Activated T-helper 1 cell treated with Interleukin-2 at 50 U/mL for 16 hours (primary cell): Measurements from ENCODE around the gene NSRP1.
"Not testable (repeated sequence)": the region's sequence is repeated elsewhere in the genome, so short reads cannot be mapped to it uniquely, and the experiment has no call there.

Source experiments
- DNase-seq: peaks from one replicate; pipeline ENCODE4 v3.0.0-alpha.2; 2020; ENCODE audit warnings: low read depth

NSRP1 gene

DNA sequence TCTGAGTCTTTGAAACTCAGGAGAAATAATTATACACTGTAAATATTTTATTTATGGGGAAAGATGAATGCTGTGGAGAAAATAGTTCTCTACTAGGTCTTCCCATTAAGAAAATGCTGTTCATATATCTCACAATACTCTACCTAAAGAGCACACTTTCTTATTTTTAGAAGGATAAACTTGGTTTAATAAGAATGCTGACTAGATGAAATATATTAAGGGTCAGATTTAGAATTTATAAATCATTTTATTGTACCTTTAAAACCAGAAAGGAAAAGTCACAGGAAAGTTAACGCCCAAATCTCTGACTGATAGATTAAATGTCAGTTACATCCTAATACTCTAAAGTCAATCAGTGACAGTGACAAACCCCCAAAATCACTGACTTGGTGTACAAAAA, 70.1 kb downstream of the NSRP1 start:
- DNase-seq = no peak

DNA sequence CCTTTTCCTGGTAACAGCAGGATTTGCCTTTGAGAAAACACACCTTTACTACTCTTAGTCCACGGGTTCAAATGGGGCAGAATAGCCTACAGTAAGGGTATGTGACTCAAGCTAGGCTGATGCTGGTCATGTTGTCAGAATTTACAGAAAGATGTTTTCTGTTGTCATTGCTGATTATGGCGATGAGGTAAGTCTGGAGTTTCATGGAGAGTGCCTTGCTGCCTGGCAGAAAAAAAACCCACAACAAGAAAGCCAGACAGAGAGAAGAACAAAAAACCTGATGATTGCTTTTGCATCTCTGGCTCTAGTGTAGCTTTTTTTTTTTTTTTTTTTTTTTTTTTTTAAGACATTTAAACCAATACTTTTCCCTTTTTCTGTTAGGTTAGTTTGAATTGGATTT, 71.0 kb downstream of the NSRP1 start:
- DNase-seq = no peak

GRCh38 chr17:30188211-30188939, 71.8 kb downstream of the NSRP1 start:
- DNase-seq = no peak

GRCh38 chr17:30191072-30191471, 74.5 kb downstream of the NSRP1 start:
- DNase-seq = no peak

DNA sequence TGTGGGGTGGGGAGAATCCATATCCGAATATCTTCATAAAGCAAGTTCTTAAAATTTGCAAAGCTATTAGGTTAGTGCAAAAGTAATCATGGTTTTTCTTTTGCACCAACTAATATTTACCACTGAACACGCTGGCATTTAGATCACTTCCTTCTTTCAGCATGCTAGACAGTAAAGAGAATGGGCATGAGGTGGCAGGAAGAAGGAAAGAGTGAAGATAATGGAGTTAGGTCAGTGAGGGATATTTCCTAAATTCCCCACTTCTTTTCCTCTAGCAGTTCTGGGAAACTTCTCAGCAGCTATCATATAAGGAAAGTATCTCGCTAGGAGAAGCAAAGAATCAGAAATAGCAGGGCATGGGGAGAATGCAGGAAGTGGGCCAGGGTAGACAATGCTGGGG, 79.9 kb downstream of the NSRP1 start:
- DNase-seq = no peak

- no peak for DNase-seq
Observed at GRCh38 chr17:30197416-30197815, 80.8 kb downstream of the NSRP1 start.

GRCh38 chr17:30199600-30199999, 83.0 kb downstream of the NSRP1 start:
- no peak for DNase-seq

DNA sequence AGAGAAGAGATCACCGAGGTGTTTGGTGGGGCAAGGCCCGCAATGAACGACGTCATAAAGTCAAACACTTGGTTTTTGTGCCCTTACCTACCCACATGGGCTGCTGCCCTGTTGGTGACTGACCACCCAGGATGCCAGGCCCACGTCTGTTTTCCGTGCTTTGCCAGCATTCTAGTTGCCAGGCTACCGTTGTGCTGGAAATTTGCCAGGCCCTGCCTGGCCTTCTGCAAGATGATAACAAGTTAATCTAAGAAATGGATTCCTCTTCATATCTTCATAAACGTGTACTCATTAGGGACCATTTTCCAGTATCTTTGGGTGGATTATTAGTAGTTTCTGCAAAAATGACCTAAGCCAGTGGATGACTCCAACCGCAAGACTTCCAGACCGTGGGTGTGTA, 83.5 kb downstream of the NSRP1 start:
- no peak for DNase-seq

DNA sequence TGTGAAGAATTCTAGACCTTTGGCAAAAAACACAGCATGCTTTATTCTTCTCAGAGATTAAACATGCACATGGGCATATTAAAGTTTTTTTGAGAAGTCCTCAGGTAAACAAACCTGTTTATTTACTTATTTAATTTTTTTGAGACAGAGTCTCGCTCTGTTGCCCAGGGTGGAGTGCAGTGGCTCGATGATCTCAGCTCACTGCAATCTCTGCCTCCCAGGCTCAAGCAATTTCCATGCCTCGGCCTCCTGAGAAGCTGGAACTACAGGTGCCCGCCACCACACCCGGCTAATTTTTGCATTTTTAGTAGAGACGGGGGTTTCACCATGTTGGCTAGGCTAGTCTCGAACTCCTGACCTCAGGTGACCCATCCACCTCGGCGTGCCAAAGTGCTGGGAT, 84.0 kb downstream of the NSRP1 start:
- DNase-seq = not testable (repeated sequence)

- no peak for DNase-seq
Observed at GRCh38 chr17:30203471-30203981, 86.9 kb downstream of the NSRP1 start.

GRCh38 chr17:30207655-30208054, 91.0 kb downstream of the NSRP1 start:
- no peak for DNase-seq

DNA sequence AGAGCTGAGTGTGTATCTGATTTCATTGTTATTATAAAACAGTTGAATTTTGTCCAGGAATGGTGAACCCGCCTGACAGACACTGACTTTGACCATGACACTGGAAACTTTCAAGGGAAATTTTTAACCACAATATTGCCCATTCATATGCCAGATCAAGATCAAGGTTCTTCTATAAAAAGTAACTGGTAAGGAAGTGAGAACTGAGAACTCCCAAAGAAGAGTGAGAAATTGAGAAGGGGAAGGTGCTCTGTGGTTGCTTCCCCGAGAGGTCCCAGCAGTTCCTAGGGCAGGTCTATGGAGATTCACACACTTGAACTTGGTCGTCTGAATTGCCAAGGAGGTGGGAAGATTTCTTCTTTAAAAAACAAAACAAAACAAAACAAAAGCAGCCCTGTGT, 91.6 kb downstream of the NSRP1 start:
- no peak for DNase-seq

- DNase-seq = no peak
Observed at GRCh38 chr17:30209930-30210329, 93.3 kb downstream of the NSRP1 start.

- DNase-seq = no peak
Observed at GRCh38 chr17:30210366-30210765, 93.8 kb downstream of the NSRP1 start.

DNA sequence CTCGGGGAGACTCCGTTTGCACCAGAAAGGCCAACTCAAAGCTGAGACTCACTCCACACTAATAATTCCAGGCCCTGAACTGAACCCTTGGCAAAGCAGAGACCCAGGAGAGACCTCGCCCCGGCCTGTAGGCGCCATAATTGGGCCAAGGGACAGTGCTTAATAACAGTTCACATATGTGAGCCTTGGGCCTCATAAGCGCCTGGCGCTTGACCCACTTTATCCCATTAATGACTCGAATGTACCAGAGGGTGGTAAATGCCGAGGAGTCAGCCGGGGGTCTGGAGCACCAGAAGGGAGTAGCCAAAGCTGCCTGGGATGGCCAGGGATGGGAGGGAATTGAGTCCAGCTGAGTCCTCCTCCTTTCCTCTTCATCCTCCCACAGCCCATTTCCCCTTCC, 94.3 kb downstream of the NSRP1 start:
- no peak for DNase-seq

GRCh38 chr17:30211371-30211770, 94.8 kb downstream of the NSRP1 start:
- DNase-seq = no peak

DNA sequence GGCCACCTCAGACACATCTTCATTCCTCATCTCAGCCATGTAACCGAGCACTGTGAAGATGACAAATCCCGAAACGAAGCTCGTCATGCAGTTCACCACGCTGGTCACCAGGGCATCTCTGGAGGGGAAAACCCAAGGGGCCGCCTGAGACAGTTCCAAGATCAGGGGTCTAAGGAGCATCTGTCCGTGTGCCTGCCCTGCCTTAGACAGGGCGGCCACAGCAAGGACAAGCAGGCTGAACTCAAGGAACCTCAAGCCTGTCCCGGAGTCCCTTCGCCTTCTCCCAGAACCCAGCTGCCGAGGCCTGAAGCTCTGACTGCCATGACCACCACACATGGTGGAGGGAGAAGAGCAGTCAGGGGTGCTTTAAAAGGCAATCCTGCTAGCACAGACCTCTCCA, 96.1 kb downstream of the NSRP1 start:
- no peak for DNase-seq

DNA sequence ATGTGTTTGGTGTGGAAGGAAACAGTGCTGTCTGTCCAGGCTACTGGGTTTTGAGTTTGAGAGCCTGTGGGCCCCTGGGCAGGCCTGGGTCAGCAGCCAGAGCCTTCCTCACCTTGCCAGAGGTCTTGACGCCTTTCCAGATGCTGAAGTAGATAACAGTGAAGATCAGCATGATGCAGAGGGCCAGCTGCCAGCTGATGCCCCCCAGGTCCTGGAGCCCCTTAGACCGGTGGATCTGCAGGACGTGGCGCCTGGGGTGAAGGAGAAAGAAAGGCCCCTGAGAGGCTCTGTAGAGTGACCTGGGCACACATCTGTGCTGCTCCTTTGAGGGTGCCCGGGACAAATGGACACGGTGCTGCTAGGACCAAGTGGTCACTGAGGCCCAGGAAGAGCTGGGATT, 100.4 kb downstream of the NSRP1 start:
- DNase-seq = no peak

DNA sequence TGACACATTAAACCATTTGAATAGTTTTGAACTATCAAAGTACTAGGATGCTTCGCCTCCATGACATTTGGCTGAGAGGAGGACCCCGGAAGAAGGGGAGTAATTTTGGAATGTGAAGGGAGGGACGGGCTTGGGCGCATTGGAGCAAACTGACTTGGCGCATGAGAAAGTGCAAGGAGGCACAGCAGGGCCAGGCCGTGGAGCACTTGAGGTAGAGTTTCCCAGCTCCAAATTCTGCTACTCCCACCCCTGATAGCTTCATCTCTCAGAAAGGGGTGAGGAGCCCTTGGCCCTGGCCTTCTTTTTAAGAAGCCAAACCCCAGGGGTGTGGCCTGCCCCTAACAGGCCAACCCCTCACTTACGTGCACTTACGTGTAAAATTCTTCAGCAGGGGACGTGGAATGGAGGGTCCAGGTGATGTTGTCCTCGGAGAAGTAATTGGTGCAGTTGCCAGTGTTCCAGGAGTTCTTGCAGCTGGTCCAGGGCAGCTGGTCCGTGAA, 101.2 kb downstream of the NSRP1 start:
- DNase-seq = no peak

GRCh38 chr17:30218799-30219198, 102.2 kb downstream of the NSRP1 start:
- DNase-seq = no peak

DNA sequence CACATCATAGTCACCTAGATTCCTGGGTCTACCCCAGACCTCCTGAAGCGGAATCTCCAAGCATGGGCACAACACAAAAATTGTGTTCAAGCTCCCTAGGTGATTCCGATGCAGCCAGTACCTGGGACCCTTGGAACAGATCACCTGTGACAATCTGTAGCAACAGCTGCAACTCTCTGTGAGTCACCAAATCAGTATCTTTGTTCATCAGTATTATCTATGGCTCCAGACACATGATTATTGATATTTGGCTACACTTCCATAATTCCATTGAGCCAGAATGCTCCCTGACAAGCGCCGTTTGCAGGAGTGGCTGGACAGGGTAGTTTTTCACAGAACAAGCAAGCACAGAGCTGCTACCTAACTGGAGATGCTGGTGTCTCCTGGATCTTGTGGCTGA, 102.7 kb downstream of the NSRP1 start:
- DNase-seq = no peak

DNA sequence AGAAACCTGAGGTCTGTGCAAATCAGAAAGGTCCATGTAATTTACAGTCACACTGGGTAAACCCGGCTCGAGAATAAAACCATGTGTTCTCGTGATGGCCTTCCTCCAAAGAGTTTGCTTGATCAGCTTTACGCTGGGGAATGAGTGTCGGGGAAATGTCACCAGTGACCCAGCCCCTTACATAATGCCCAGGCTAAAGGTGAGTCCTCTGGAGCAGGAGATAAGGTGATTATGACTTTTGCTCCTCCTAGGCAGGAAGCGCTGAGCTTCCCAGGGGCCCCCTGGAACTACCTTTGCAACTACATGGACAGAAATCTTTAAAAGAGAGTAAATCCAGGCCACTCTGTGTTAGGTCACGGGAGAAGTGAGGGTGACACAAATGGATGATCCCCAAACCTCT, 103.2 kb downstream of the NSRP1 start:
- DNase-seq = no peak

- DNase-seq = no peak
Observed at GRCh38 chr17:30220414-30220813, 103.8 kb downstream of the NSRP1 start.

- DNase-seq = no peak
Observed at GRCh38 chr17:30221346-30221745, 104.7 kb downstream of the NSRP1 start.
